HL-60 (cell line): ENCODE results near the gene GRXCR1.

Source experiments
- DNase-seq, 2 experiments: peaks; one replicate each; pipeline ENCODE4 v3.0.0-alpha.2; 2010 to 2020; ENCODE audit warnings: low read depth in 1 of 2, low spot score in 1 of 2
- H3K27ac ChIP-seq: fragments of 250-450 bp; sonication (Bioruptor Pico); replicated peaks from 2 replicates; pipeline ENCODE4 v1.5.1; 2020; ENCODE audit warnings: mild to moderate bottlenecking, moderate library complexity
- H3K27me3 ChIP-seq: fragments of 250-450 bp; sonication (Bioruptor Pico); 2 replicates; pipeline ENCODE4 v1.5.1; 2021; ENCODE audit warnings: mild to moderate bottlenecking, moderate library complexity; ENCODE audit not compliant: insufficient read depth, poor library complexity, severe bottlenecking
- H3K4me3 ChIP-seq: replicated peaks from 2 replicates; pipeline ENCODE4 v1.5.1; 2011; ENCODE audit warnings: mild to moderate bottlenecking, control low read depth, low read length; ENCODE audit not compliant: insufficient read depth
- GABPA ChIP-seq: IDR thresholded peaks from 2 replicates; pipeline ENCODE4 v1.6.1; 2012; ENCODE audit warnings: low read depth
- POLR2AphosphoS5 ChIP-seq: IDR thresholded peaks from 2 replicates; pipeline ENCODE4 v1.6.1; 2012; ENCODE audit warnings: low read depth
- SPI1 ChIP-seq: IDR thresholded peaks from 2 replicates; pipeline ENCODE4 v1.6.1; 2012; ENCODE audit warnings: low read depth, mild to moderate bottlenecking, borderline replicate concordance
- TF ChIP-seq, protein P1 (sequence below): IDR thresholded peaks from one replicate; pipeline ENCODE4 v1.5.1; 2011; ENCODE audit warnings: low read length, control low read depth, inconsistent platforms; ENCODE audit not compliant: insufficient read depth
- TF ChIP-seq, protein P2 (sequence below): IDR thresholded peaks from 2 replicates; pipeline ENCODE4 v1.6.1; 2012; ENCODE audit warnings: low read depth; ENCODE audit not compliant: insufficient replicate concordance

GRXCR1 gene

DNA sequence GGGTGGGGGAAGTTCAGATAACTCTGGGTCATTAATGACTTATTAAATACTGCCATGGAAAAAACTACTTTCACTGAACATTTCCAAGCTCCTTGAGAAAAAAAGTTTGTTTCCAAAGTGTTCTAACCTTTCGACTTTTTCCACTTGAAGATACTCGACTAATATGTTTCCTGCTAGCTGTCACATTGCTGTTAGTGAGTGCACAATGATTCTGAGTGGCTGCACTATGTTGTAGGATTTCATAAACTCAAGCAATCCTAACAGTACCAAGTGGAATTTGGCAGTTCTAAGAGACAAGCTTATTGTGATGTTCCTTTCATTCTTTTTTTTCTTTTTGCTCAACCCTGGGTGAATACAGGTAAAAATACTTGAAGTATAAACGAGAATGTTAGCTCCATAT lies 33.4 kb downstream of the GRXCR1 start:
- H3K27me3 ChIP-seq: no peaks in the 10 kb centered on the region
- H3K4me3 ChIP-seq: no peak overlapping the region
- no peak for DNase-seq
- no peak overlapping the region for H3K27ac ChIP-seq
- no peak for TF ChIP-seq GABPA

DNA sequence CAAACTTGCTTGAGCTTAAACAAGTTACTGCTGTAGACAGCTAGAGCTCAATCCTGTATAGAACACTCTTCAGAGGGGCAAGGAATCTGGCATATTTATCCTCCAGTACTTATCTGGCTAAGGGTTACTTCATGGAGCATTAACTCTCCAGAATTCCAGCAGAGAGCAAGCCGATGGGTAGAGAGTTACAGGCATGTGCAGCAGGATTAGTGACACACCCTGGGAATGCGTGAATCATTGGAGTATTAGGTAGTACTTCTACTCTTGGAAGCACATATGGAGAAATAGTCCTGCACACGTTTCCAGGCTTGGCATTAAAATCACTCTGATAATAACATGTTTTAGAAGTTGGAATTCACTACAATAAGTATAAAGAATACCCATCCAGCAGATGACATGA lies 35.4 kb downstream of the GRXCR1 start:
- no peak for TF ChIP-seq GABPA
- TF ChIP-seq SPI1: no peak
- TF ChIP-seq, protein P1, sequence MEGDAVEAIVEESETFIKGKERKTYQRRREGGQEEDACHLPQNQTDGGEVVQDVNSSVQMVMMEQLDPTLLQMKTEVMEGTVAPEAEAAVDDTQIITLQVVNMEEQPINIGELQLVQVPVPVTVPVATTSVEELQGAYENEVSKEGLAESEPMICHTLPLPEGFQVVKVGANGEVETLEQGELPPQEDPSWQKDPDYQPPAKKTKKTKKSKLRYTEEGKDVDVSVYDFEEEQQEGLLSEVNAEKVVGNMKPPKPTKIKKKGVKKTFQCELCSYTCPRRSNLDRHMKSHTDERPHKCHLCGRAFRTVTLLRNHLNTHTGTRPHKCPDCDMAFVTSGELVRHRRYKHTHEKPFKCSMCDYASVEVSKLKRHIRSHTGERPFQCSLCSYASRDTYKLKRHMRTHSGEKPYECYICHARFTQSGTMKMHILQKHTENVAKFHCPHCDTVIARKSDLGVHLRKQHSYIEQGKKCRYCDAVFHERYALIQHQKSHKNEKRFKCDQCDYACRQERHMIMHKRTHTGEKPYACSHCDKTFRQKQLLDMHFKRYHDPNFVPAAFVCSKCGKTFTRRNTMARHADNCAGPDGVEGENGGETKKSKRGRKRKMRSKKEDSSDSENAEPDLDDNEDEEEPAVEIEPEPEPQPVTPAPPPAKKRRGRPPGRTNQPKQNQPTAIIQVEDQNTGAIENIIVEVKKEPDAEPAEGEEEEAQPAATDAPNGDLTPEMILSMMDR: no peak
- TF ChIP-seq, protein P2, sequence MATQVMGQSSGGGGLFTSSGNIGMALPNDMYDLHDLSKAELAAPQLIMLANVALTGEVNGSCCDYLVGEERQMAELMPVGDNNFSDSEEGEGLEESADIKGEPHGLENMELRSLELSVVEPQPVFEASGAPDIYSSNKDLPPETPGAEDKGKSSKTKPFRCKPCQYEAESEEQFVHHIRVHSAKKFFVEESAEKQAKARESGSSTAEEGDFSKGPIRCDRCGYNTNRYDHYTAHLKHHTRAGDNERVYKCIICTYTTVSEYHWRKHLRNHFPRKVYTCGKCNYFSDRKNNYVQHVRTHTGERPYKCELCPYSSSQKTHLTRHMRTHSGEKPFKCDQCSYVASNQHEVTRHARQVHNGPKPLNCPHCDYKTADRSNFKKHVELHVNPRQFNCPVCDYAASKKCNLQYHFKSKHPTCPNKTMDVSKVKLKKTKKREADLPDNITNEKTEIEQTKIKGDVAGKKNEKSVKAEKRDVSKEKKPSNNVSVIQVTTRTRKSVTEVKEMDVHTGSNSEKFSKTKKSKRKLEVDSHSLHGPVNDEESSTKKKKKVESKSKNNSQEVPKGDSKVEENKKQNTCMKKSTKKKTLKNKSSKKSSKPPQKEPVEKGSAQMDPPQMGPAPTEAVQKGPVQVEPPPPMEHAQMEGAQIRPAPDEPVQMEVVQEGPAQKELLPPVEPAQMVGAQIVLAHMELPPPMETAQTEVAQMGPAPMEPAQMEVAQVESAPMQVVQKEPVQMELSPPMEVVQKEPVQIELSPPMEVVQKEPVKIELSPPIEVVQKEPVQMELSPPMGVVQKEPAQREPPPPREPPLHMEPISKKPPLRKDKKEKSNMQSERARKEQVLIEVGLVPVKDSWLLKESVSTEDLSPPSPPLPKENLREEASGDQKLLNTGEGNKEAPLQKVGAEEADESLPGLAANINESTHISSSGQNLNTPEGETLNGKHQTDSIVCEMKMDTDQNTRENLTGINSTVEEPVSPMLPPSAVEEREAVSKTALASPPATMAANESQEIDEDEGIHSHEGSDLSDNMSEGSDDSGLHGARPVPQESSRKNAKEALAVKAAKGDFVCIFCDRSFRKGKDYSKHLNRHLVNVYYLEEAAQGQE: no peak
- TF ChIP-seq POLR2AphosphoS5: no peak
- no peak for DNase-seq
- Histone ChIP-seq H3K27me3 (no peaks in the 10 kb centered on the region), H3K27ac (no peak overlapping the region), H3K4me3 (no peak overlapping the region)

DNA sequence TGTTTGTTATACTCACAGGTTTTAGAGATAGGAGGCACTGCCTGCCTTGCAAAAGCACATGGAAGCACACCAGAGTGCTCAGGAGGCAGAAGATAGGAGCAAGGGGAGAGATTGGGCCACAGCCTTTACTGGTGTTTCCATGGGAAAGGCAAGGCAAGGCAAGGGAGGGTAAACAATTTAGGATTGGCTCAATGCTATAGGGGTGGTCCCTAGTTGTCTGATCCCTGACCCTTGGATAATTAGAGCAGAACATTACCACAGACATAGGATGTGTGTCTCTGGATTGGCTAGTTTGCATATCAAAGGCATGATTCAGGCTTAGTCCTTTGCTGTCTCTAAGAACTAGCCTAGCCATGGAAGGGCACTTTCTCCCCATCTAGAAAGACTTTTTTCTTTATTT lies 36.1 kb downstream of the GRXCR1 start:
- TF ChIP-seq GABPA: no peak
- TF ChIP-seq, protein P2: no peak
- H3K27me3 ChIP-seq: no peaks in the 10 kb centered on the region
- H3K27ac ChIP-seq: no peak overlapping the region
- no peak overlapping the region for H3K4me3 ChIP-seq
- DNase-seq: no peak

DNA sequence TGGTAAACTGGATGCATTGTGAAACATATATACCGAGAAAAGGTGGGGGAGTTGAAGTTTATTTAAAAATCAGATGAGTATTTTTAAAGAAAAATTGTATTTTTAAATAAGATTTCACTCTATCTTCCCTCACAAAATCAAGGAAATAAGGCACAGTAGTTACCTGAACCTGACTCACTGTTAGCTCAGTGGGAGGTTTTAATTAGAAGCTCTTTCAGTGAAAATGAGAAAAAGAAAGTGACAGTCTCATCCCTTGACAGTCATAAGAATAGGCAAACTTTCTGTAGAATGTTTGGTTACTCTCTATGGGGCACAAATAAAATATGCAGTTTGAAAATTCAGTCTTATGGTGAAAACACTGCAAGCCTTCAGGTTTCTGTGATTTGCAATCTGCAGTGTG lies 49.7 kb downstream of the GRXCR1 start:
- no peak for DNase-seq
- Histone ChIP-seq H3K27me3 (no peaks in the 10 kb centered on the region), H3K27ac (no peak overlapping the region), H3K4me3 (no peak overlapping the region)
- TF ChIP-seq, protein P1: no peak
- TF ChIP-seq POLR2AphosphoS5 (no peak), GABPA (no peak), SPI1 (no peak)
- TF ChIP-seq, protein P2: no peak
